GM23248 (cell line): ENCODE measurements around the gene ARL3. TPM values are rescaled to one million over a fixed set of nuclear protein-coding genes. Genes with fewer than 3 reads are reported as not detected.
"Not testable (repeated sequence)": the region's sequence is repeated elsewhere in the genome, so short reads cannot be mapped to it uniquely, and the experiment has no call there.

Experiments used
- DNase-seq: peaks from one replicate; pipeline ENCODE4 v3.0.0-alpha.2; 2015
- H2AFZ ChIP-seq: fragments of 200-600 bp; sonication (generic); 2 replicates; pipeline ENCODE4 v1.6.1; 2016; ENCODE audit warnings: antibody characterized with exemption
- H3F3A ChIP-seq: fragments of 200-600 bp; sonication (generic); 2 replicates; pipeline ENCODE4 v1.6.1; 2016; ENCODE audit warnings: mild to moderate bottlenecking, antibody characterized with exemption, mixed run types; ENCODE audit not compliant: insufficient read depth
- H3K27ac ChIP-seq: fragments of 200-600 bp; sonication (generic); 2 replicates; pipeline ENCODE4 v1.5.1; 2016; ENCODE audit warnings: mild to moderate bottlenecking
- H3K27me3 ChIP-seq: fragments of 200-600 bp; sonication (generic); replicated peaks from 2 replicates; pipeline ENCODE4 v1.6.1; 2016; ENCODE audit warnings: mild to moderate bottlenecking; ENCODE audit not compliant: insufficient read depth
- H3K36me3 ChIP-seq: fragments of 200-600 bp; sonication (generic); 2 replicates; pipeline ENCODE4 v1.6.1; 2016; ENCODE audit warnings: low read depth, mild to moderate bottlenecking
- H3K4me1 ChIP-seq: fragments of 200-600 bp; sonication (generic); 2 replicates; pipeline ENCODE4 v1.6.1; 2016; ENCODE audit warnings: mild to moderate bottlenecking; ENCODE audit not compliant: insufficient read depth
- H3K4me2 ChIP-seq: fragments of 200-600 bp; sonication (generic); one replicate; pipeline ENCODE4 v1.6.1; 2016; ENCODE audit warnings: mild to moderate bottlenecking; ENCODE audit not compliant: unreplicated experiment
- H3K4me3 ChIP-seq: fragments of 200-600 bp; sonication (generic); 2 replicates; pipeline ENCODE4 v1.5.1; 2016; ENCODE audit warnings: mild to moderate bottlenecking
- H3K79me2 ChIP-seq: fragments of 200-600 bp; sonication (generic); 2 replicates; pipeline ENCODE4 v1.6.1; 2016; ENCODE audit warnings: mild to moderate bottlenecking; ENCODE audit not compliant: insufficient read depth
- H3K9ac ChIP-seq: fragments of 200-600 bp; sonication (generic); 2 replicates; pipeline ENCODE4 v1.6.1; 2016; ENCODE audit warnings: mild to moderate bottlenecking
- H3K9me2 ChIP-seq: fragments of 200-600 bp; sonication (generic); 2 replicates; pipeline ENCODE4 v1.6.1; 2016; ENCODE audit warnings: mixed run types, mild to moderate bottlenecking, moderate library complexity; ENCODE audit not compliant: insufficient read depth
- H3K9me3 ChIP-seq: fragments of 200-600 bp; sonication (generic); one replicate; pipeline ENCODE4 v1.6.1; 2017; ENCODE audit warnings: low read depth
- H4K20me1 ChIP-seq: fragments of 200-600 bp; sonication (generic); 2 replicates; pipeline ENCODE4 v1.6.0; 2016; ENCODE audit not compliant: insufficient read depth
- EZH2 ChIP-seq: fragments of 200-600 bp; sonication (generic); IDR thresholded peaks from 2 replicates; pipeline ENCODE4 v1.6.1; 2018; ENCODE audit warnings: antibody characterized with exemption, mild to moderate bottlenecking; ENCODE audit not compliant: insufficient read depth, poor library complexity, severe bottlenecking
- EZH2phosphoT487 ChIP-seq: fragments of 200-600 bp; sonication (generic); IDR thresholded peaks from 2 replicates; pipeline ENCODE4 v1.6.1; 2018; ENCODE audit warnings: antibody characterized with exemption, moderate library complexity, mild to moderate bottlenecking, low read depth; ENCODE audit not compliant: insufficient read depth
- WGBS, 2 experiments: methylation state at CpG; one replicate each; pipeline ENCODE4 v1.1.6; 2015 to 2017; ENCODE audit warnings: low lambda C conversion rate in 2 of 2, low coverage in 1 of 2; ENCODE audit errors: missing lambda C conversion rate in 2 of 2; 5-methylcytosine and 5-hydroxymethylcytosine counted together
- in situ Hi-C: fragments of 300-500 bp; cut with MboI; formaldehyde crosslinking; loops from 2 replicates; pipeline ENCODE4 v1.15.0; 2020
- polyA plus RNA-seq: library from polyadenylated mRNA; unstranded; fragments of >200 nt; fragmentation: Nextera tagmentation; extraction: Ambion mirVana; gene quantifications from 2 replicates; pipeline ENCODE4 v1.2.1, GENCODE V29; 2016
- total RNA-seq: library from RNA; depleted of rRNA; stranded (reverse); fragments of >200 nt; shearing (Covaris generic); gene quantifications from 2 replicates; pipeline ENCODE4 v1.2.3, GENCODE V29; 2014

The ARL3 gene
- total and polyA plus RNA-seq, 2 experiments from 2014 or later = 3.8 to 24.1 TPM

DNA sequence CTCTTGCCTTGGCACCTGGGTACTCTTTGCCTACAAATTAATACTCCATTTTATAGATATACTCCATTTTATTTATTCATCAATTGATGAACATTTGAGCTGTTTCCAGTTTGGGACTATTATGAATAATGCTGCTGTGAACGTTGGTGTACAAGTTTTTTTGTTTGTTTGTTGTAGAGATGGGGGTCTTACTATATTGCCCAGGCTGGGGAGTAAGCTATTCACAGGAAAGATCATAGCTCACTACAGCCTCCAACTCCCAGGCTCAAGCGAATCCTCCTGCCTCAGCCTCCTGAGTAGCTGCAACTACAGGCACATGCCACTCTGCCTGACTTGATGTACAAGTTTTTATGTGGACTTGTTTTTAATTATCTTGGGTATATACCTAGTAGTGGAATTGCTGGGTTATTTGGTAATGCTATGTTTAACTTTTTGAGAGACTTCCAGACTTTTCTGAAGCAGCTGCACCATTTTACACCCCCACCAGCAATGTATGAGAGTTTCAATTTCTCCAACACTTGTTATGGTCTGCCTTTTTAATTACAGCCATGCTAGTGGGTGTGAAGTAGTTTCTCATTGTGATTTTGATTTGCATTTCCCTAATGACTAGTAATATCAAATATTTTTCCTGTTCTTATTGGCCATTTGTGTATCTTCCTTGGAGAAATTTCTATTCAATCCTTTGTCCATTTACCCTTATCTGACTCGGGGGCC lies 45.5 kb upstream of the ARL3 start:
- no peak for DNase-seq
- H4K20me1 ChIP-seq = peaks cover 8% of the 10 kb centered on the region; the same call in 1 of the 2 replicates

DNA sequence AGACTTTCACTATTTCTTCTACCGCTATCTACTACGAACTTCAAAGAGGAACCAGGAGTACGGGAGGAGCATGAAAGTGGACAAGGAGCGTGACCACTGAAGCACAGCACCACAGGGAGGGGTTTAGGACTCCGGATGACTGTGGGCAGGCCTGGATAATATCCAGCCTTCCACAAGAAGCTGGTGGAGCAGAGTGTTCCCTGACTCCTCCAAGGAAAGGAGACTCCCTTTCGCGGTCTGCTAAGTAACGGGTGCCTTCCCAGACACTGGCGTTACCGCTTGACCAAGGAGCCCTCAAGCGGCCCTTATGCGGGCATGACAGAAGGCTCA lies 44.7 kb upstream of the ARL3 start:
- in situ Hi-C loops, DNase-seq, H3K9me3 ChIP-seq, H3K27ac ChIP-seq, H3K4me3 ChIP-seq, H3K36me3 ChIP-seq, H3K9me2 ChIP-seq, H2AFZ ChIP-seq, H3K27me3 ChIP-seq, H4K20me1 ChIP-seq: not testable (repeated sequence)
- peaks cover 98% of the 10 kb centered on the region for H3K79me2 ChIP-seq
- 21 to 22% methylated on average over 12 of the region's 12 CpGs for WGBS, 2 experiments
- peak overlapping the region; percentile 33; the same call in 1 of the 2 replicates for H3K9ac ChIP-seq
- H3K4me2 ChIP-seq = peak overlapping the region; percentile 49
- H3F3A ChIP-seq = peaks cover 11% of the 10 kb centered on the region
- peaks cover 19% of the 10 kb centered on the region for H3K4me1 ChIP-seq

More for the DNA sequence above, 45.5 kb upstream of the ARL3 start:
- 92 to 93% methylated on average over 3 of the region's 3 CpGs for whole genome bisulfite sequencing, 2 experiments
- peaks cover 98% of the 10 kb centered on the region for H3K79me2 ChIP-seq
- no peaks in the 10 kb centered on the region for H3K9me3 ChIP-seq
- TF ChIP-seq EZH2phosphoT487 = no peak
- no peak for TF ChIP-seq EZH2
- H3F3A ChIP-seq = peaks cover 8% of the 10 kb centered on the region; the same call in 1 of the 2 replicates
- no peak overlapping the region for H3K9ac ChIP-seq
- no peaks in the 10 kb centered on the region for H3K27me3 ChIP-seq
- peaks cover 16% of the 10 kb centered on the region for H3K4me1 ChIP-seq
- H3K27ac ChIP-seq = no peak overlapping the region
- no peak overlapping the region for H2AFZ ChIP-seq
- H3K4me2 ChIP-seq = peak overlapping the region; percentile 49
- no peaks in the 10 kb centered on the region for H3K9me2 ChIP-seq
- in situ Hi-C loops = no loop called here
- H3K36me3 ChIP-seq = 0 out of 2 replicates have a peak, but pooled peaks cover 5% of the 10 kb centered on the region
- no peak overlapping the region for H3K4me3 ChIP-seq

DNA sequence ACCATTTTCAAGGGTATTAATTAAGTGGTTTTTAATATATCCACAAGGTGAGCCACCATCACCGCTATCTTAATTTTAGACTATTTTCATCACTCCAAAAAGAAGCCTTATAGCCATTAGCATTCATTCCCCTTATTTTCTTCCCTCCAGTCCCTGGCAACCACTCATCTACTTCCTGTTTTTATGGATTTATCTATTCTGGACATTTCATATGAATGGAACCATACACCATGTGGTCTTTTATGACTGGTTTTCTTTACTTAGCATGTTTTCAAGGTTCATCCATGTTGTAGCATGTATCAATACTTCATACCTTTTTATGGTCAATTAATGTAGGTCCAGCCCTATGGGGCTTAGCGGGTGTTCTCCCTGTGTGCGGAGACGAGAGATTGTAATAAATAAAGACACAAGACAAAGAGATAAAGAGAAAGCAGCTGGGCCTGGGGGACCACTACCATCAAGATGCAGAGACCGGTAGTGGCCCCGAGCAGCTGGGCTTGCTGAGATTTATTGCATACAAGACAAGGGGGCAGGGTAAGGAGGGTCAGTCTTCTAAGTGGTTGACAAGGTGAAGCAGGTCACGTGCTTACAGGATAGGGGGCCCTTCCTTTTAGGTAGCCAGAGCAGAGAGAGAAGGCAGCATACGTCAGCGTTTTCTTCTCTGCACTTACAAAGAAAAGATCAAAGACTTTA lies 44.2 kb upstream of the ARL3 start:
- Histone ChIP-seq H3K4me1 (peaks cover 24% of the 10 kb centered on the region), H3K4me3 (no peak overlapping the region), H3K27me3 (no peaks in the 10 kb centered on the region), H3K36me3 (no peaks in the 10 kb centered on the region), H3K9ac (peak overlapping the region; percentile 33; the same call in 1 of the 2 replicates), H3K9me2 (no peaks in the 10 kb centered on the region), H3K9me3 (no peaks in the 10 kb centered on the region), H2AFZ (no peak overlapping the region), H3K4me2 (peak overlapping the region; percentile 49), H3K27ac (no peak overlapping the region), H3F3A (peaks cover 16% of the 10 kb centered on the region), H3K79me2 (peaks cover 93% of the 10 kb centered on the region), H4K20me1 (peaks cover 8% of the 10 kb centered on the region; the same call in 1 of the 2 replicates)
- no peak for TF ChIP-seq EZH2
- no peak for TF ChIP-seq EZH2phosphoT487
- in situ Hi-C loops = no loop called here
- DNase-seq = no peak
- 61 to 62% methylated on average over 9 of the region's 9 CpGs for WGBS, 2 experiments

DNA sequence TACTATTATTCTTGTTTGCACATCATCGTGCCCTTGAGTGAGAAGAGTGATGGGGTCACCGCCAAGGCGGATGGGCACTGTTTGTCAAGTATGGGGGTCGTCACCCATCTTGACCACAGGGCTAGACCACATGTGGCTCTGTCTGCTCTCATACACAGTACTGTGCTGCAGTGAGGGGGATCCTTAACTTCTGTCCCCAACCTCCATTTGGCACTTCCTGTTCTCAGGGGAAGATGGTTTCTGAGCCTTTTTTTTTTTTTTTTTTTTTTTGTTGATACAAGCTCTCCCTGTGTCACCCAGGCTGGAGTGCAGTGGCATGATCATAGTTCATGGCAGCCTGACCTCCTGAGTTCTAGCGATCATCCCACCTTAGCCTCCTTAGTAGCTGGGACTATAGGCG lies 43.1 kb upstream of the ARL3 start:
- Histone ChIP-seq H3K4me2 (no peak overlapping the region), H3K36me3 (no peaks in the 10 kb centered on the region), H3K27ac (no peak overlapping the region), H3F3A (peaks cover 26% of the 10 kb centered on the region), H3K4me1 (peaks cover 34% of the 10 kb centered on the region), H4K20me1 (peaks cover 4% of the 10 kb centered on the region; the same call in 1 of the 2 replicates), H3K9me2 (no peaks in the 10 kb centered on the region), H3K27me3 (no peaks in the 10 kb centered on the region), H3K4me3 (no peak overlapping the region), H3K79me2 (peaks cover 86% of the 10 kb centered on the region), H2AFZ (no peak overlapping the region), H3K9ac (no peak overlapping the region), H3K9me3 (no peaks in the 10 kb centered on the region)
- TF ChIP-seq EZH2 (no peak), EZH2phosphoT487 (no peak)
- WGBS, 2 experiments = 96 to 98% methylated on average over 6 of the region's 6 CpGs
- in situ Hi-C loops = no loop called here
- DNase-seq = no peak
